Endothelial cell (in vitro differentiated cells): ENCODE results near the gene ZNF804A. TPM values are rescaled to one million over a fixed set of nuclear protein-coding genes. Genes with fewer than 3 reads are reported as not detected.

ENCODE experiments used
- DNase-seq: peaks from one replicate; pipeline ENCODE4 v3.0.0; 2021; ENCODE audit warnings: low spot score
- H3K27ac Mint-ChIP-seq: one replicate; pipeline ENCODE4 v1.8.0; 2021; ENCODE audit warnings: mixed read lengths, inconsistent platforms; ENCODE audit not compliant: unreplicated experiment
- H3K27me3 Mint-ChIP-seq: one replicate; pipeline ENCODE4 v1.8.0; 2021; ENCODE audit warnings: mild to moderate bottlenecking, moderate library complexity, mixed read lengths, inconsistent platforms; ENCODE audit not compliant: unreplicated experiment
- H3K36me3 Mint-ChIP-seq: one replicate; pipeline ENCODE4 v1.8.0; 2021; ENCODE audit warnings: mild to moderate bottlenecking, low read depth, mixed read lengths, inconsistent platforms; ENCODE audit not compliant: unreplicated experiment
- H3K4me1 Mint-ChIP-seq: one replicate; pipeline ENCODE4 v1.8.0; 2021; ENCODE audit warnings: mild to moderate bottlenecking, mixed read lengths, inconsistent platforms; ENCODE audit not compliant: unreplicated experiment
- H3K4me3 Mint-ChIP-seq: one replicate; pipeline ENCODE4 v1.8.0; 2021; ENCODE audit warnings: mild to moderate bottlenecking, mixed read lengths, inconsistent platforms; ENCODE audit not compliant: unreplicated experiment
- H3K9me3 Mint-ChIP-seq: one replicate; pipeline ENCODE4 v1.8.0; 2021; ENCODE audit warnings: mixed read lengths, inconsistent platforms; ENCODE audit not compliant: unreplicated experiment
- total RNA-seq: library from RNA; stranded (reverse); fragmentation: NEBNext Ultra II Directional; extraction: Animal tissue kit (Norgen Biotek cat#: 25700); gene quantifications from one replicate; pipeline ENCODE4 v1.2.1, GENCODE V29; 2021; ENCODE audit not compliant: unreplicated experiment
- TF ChIP-seq, protein P1 (sequence below): fragments of 200-600 bp; sonication (generic); IDR thresholded peaks from one replicate; pipeline ENCODE4 v1.5.0; 2021; ENCODE audit warnings: antibody characterized with exemption; ENCODE audit not compliant: unreplicated experiment

Gene ZNF804A
- total RNA-seq, 1 donor from 2014 or later: 2.2 TPM

DNA sequence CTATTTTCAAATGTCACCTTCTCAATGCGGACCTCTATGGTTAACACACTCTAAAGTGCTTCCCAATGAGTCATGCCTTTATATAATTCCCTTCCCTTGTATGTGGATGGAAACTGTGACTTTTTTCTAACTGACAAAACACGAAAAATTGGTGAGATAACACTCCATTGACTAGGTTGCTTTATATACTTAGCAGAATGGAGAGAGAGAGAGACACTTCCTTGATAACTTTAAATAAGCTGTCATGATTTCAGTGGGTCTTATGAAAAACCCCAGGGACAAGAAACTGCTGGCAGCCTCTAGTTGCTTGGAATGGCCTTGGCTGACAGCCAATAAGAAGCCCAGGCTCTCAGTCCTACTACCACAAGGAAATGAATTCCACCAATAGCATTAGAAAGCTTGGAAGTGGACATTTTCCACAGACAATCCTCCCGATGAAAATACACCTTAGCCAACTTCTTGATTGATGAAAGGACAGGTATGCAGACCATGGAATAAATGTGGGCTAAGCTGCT, 322.2 kb downstream of the ZNF804A start:
- no peaks in the 10 kb centered on the region for H3K27me3 Mint-ChIP-seq
- H3K4me3 Mint-ChIP-seq: no peak overlapping the region
- DNase-seq: no peak
- TF ChIP-seq, protein P1, sequence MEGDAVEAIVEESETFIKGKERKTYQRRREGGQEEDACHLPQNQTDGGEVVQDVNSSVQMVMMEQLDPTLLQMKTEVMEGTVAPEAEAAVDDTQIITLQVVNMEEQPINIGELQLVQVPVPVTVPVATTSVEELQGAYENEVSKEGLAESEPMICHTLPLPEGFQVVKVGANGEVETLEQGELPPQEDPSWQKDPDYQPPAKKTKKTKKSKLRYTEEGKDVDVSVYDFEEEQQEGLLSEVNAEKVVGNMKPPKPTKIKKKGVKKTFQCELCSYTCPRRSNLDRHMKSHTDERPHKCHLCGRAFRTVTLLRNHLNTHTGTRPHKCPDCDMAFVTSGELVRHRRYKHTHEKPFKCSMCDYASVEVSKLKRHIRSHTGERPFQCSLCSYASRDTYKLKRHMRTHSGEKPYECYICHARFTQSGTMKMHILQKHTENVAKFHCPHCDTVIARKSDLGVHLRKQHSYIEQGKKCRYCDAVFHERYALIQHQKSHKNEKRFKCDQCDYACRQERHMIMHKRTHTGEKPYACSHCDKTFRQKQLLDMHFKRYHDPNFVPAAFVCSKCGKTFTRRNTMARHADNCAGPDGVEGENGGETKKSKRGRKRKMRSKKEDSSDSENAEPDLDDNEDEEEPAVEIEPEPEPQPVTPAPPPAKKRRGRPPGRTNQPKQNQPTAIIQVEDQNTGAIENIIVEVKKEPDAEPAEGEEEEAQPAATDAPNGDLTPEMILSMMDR: no peak
- H3K27ac Mint-ChIP-seq: no peak overlapping the region
- H3K9me3 Mint-ChIP-seq: no peaks in the 10 kb centered on the region
- H3K4me1 Mint-ChIP-seq: peaks cover 10% of the 10 kb centered on the region
- no peaks in the 10 kb centered on the region for H3K36me3 Mint-ChIP-seq

DNA sequence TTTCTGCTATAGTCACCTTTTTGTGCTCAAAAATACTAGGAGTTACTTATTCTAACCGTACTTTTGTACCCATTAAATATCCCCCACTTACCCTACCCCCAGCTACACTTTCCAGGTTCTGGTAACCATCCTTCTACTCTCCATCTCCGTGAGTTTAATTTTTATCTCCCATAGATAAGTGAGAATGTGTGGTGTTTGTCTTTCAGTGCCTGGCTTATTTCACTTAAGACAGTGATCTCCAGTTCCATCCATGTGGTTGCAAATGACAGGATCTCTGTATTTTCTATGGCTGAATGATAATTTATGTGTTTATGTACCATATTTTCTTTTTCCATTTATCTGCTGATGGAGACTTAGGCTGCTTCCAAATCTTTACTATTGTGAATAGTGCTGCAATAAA, 323.3 kb downstream of the ZNF804A start:
- Mint-ChIP-seq H3K36me3 (no peaks in the 10 kb centered on the region), H3K27me3 (no peaks in the 10 kb centered on the region), H3K27ac (no peak overlapping the region), H3K4me3 (no peak overlapping the region), H3K9me3 (no peaks in the 10 kb centered on the region), H3K4me1 (peaks cover 10% of the 10 kb centered on the region)
- TF ChIP-seq, protein P1: no peak
- no peak for DNase-seq

DNA sequence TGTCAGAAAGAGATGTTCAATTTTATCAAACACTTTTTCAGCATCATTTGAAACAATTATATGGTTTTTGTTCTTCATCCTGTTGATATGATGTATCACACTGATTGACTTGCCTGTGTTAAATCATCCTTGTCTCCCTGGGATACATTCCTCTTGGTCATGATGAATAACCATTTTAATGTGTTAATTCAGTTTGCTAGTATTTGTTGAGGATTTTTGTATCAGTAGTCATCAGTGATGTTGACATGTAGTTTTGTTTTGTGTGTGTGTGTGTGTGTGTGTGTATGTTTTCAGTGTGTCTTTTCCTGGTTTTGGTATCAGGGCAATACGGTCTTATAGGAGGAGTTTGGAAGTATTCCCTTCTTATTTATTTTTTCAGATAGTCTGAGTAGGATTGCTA, 325.4 kb downstream of the ZNF804A start:
- H3K4me3 Mint-ChIP-seq: no peak overlapping the region
- H3K9me3 Mint-ChIP-seq: no peaks in the 10 kb centered on the region
- no peaks in the 10 kb centered on the region for H3K27me3 Mint-ChIP-seq
- no peak for DNase-seq
- TF ChIP-seq, protein P1: no peak
- peaks cover 6% of the 10 kb centered on the region for H3K4me1 Mint-ChIP-seq
- no peak overlapping the region for H3K27ac Mint-ChIP-seq
- H3K36me3 Mint-ChIP-seq: no peaks in the 10 kb centered on the region

DNA sequence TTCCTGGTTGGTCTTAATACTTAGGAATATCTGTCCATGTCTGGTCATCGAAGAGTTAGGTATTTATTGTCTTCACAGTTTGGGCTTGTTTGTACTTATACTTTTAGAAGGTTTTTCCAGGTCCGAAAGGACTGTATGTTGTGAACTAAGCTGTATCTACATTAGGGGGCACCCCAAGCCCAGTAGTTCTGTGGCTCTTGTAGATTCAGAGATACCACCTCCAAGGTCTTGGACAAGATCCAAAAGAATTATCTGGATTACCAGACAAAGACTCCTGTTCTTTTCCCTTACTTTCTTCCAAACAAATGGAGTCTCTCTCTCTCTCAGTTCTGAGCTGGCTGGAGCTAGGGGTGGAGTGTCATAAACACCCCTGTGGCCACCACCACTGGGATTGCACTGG, 328.7 kb downstream of the ZNF804A start:
- DNase-seq: no peak
- Mint-ChIP-seq H3K27ac (no peak overlapping the region), H3K9me3 (no peaks in the 10 kb centered on the region), H3K36me3 (peaks cover 5% of the 10 kb centered on the region), H3K4me3 (no peak overlapping the region), H3K27me3 (no peaks in the 10 kb centered on the region), H3K4me1 (peaks cover 6% of the 10 kb centered on the region)
- TF ChIP-seq, protein P1: no peak

DNA sequence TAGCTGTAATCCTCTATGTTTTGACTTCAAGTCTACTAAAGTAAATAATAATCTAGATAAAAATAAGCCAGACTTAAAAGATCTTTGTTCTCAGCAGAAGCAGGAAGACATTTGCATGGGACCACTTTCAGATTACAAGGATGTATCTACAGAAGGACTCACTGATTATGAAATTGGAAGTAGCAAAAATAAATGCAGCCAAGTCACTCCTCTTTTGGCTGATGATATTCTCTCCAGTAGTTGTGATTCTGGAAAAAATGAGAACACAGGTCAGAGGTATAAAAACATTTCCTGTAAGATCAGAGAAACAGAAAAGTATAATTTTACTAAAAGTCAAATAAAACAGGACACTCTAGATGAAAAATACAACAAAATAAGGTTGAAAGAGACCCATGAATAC, 338.4 kb downstream of the ZNF804A start:
- Mint-ChIP-seq H3K4me3 (no peak overlapping the region), H3K27me3 (peaks cover 1% of the 10 kb centered on the region), H3K36me3 (peaks cover 5% of the 10 kb centered on the region), H3K9me3 (no peaks in the 10 kb centered on the region), H3K4me1 (peaks cover 4% of the 10 kb centered on the region), H3K27ac (no peak overlapping the region)
- DNase-seq: no peak
- TF ChIP-seq, protein P1: no peak
